HG03025 (cell line): ENCODE results near the gene KLF9.

Experiments used
- ATAC-seq: cut with Tn5 transposase; IDR thresholded peaks from one replicate; pipeline ENCODE4 v1.9.1; 2021; ENCODE audit warnings: mild to moderate bottlenecking, moderate library complexity; ENCODE audit not compliant: unreplicated experiment, low FRiP score

Gene KLF9

DNA sequence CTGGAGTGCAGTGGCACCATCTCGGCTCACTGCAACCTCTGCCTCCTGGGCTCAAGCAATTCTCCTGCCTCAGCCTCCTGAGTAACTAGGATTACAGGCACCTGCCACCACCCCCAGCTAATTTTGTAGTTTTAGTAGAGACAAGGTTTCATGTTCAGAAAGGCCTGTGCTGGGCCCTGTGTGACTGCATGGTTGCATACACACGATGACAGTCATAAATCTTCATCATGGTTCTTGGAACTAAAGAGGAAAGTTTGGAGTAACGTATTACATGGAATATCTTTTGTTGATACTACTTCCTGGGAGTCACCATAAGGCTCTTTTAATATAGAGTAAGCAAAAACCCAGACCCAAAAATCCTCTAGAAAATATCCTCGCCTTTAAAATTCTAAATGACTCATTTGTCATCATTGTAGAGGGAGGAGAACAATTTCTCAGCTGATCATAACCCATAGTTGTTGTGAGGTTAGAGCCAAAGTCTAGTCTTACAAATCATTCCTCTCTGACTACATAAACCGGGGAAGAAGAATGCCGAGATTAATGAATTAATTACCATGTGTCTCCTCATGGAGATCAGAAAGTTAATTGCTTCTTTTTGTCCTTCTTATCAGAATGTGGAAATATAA is 47.0 kb downstream of the KLF9 start:
- ATAC-seq: no peak

DNA sequence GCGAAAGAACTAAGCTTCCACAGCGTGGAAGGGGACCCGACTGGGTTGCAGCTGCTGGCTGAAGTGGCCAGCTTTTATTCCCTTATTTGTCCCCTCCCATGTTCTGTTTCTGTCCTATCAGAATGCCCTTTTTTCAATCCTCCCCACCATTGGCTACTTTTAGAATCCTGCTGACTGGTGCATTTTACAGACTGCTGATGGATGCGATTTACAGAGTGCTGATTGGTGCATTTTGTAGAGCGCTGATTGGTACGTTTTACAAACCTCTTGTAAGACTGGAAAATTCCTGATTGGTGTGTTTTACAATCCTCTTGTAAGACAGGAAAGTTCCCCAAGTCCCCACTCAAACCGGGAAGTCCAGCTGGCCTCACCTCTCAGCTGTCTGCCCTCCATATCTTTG is 50.7 kb downstream of the KLF9 start:
- no peak for ATAC-seq

DNA sequence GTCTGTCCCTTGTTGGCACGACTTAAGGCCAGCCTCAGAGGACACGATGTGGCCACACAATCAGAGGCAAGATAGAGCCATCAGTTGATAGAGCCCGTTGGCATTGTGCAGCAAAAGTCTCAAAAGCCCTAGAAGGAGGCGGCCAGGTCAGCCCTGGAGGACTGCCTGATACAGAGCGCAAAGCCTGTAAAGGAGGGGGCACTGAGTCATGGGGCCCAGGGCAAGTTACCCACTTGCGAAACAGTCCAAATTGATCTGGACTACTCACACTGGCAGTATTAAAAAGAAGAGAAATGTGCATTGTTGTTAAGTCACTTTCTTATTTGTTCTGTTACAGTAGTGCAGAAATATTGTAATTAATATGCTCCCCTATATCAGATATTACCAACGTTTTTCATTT is 51.5 kb downstream of the KLF9 start:
- no peak for ATAC-seq

DNA sequence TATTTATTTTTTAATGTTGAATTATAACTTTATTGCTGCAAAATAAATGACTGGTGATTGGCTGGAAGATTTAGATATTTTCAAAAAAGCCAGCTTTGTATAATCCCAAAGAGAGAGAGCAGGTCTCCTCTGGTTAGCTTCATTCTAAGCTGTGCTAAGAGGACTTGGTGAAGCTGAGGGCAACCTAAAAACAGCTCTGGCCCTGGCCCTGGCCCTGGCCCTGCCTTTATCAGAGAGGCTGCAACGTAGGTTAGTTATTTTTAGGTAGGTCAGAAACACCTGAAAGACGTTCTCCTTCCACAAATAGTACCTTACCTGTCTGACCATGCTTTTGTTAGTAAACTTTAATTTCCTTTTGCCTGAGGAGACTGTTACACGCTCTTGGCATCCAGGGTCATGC is 58.7 kb downstream of the KLF9 start:
- no peak for ATAC-seq

DNA sequence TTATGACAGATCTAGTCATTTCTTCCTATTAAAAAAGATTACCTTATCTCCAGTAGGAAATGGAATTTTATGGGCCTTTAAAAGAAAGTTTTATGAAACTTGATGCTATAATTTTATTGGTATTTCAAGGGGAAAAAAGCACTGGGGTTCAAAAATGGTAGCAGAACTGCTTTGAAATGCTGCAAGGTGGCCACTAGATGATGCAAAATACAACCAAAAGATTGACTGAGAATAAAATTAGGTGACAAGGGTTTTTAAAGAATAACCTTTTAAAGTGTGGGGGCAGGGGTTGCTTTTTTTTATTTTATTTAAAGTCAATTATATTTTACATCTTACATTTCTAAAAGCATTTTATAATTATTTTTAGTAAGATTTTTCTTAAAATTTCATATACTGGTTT is 61.7 kb downstream of the KLF9 start:
- no peak for ATAC-seq

DNA sequence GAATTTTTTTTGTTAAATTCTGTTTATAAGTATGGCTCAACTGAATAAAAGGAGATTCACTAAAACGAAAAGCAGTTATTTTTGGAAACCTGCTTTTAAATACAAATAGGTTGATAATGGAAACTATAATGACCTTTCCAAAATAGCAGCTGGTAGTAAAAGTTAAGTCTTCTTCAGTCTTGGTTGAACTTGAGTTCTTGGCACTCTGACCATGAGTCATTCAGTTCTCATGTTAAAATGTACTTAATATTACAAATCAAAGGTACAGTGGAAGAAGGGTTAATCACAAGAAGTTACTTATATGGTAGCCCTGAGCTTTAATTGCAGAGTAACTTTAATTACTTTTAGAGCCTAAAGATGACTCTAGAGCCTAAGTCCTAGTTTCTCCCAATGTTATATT is 62.1 kb downstream of the KLF9 start:
- ATAC-seq: no peak

DNA sequence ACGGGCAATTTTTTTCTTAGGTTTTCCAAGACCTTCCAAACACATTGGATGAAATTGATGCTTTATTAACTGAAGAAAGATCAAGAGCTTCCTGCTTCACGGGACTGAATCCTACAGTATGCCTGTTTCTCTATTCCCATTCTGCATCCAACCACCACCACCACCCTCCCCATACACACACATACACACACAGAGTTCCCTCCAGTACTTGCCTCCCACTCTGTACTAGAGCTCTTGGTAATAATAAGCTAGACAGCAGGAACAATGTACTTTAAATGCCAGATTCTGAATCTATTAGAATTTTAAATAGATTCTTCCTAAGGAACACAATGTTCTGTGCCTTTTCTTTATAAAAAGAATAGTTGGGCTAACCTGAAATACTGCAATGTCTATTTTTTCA is 67.4 kb downstream of the KLF9 start:
- ATAC-seq: no peak

DNA sequence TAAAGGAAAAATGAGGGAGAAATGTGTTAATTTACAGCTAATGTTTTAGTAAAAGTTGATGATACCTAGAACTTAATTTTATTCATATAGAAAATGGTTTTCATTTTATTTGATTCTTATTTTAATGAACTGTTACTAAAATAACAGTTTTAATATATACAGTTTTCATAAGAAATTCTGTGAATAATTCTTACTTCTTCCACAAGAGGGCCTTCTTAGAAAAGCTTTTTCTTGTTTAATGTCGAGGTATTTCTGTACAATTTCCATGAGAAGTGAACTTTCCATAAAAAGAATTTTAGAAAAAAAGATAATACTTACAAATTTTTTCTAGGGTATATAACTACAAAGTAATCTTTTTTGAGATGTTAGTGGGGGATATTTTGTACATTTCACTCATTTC is 73.9 kb downstream of the KLF9 start:
- ATAC-seq: no peak
